NK-92 treated with Interleukin-12 subunit alpha and Interleukin-12 subunit beta, amount 100 ng/mL, for 24 hours (cell line): ENCODE measurements around the gene DOK7.
"Not testable (repeated sequence)": the region's sequence is repeated elsewhere in the genome, so short reads cannot be mapped to it uniquely, and the experiment has no call there.

Experiments
- DNase-seq: peaks from one replicate; lab custom pipeline; 2025; lab: John Stamatoyannopoulos, UW

Gene DOK7

GRCh38 chr4:3533423-3533820 lies 70.3 kb downstream of the DOK7 start:
- no peak for DNase-seq

- not testable (repeated sequence) for DNase-seq
Observed at GRCh38 chr4:3535812-3536211, 72.7 kb downstream of the DOK7 start.

- DNase-seq: not testable (repeated sequence)
Observed at GRCh38 chr4:3538906-3539305, 75.8 kb downstream of the DOK7 start.

GRCh38 chr4:3543415-3543814 lies 80.3 kb downstream of the DOK7 start:
- not testable (repeated sequence) for DNase-seq
